Measurements from ENCODE around the gene HOXC13. TPM values are rescaled to one million over a fixed set of nuclear protein-coding genes. Genes with fewer than 3 reads are reported as not detected.

Gene HOXC13
- total RNA-seq, 1 donor from 2014 or later = not detected

GRCh38 chr12:53950437-53950773, 11.8 kb downstream of the HOXC13 start:
- Histone ChIP-seq H3K4me2 (ENCODE audit: low read length) (no peak overlapping the region), H3K9me3 (ENCODE audit: insufficient read depth, low read depth, low read length) (no peaks in the 10 kb centered on the region), H3K79me2 (ENCODE audit: insufficient read depth, low read length) (no peaks in the 10 kb centered on the region), H3K9ac (ENCODE audit: low read length) (no peak overlapping the region), H3K27me3 (ENCODE audit: insufficient read depth, low read length) (peaks cover 91% of the 10 kb centered on the region), H4K20me1 (ENCODE audit: insufficient read depth, low read length) (peaks cover 4% of the 10 kb centered on the region), H2AFZ (ENCODE audit: low read depth, low read length) (no peak overlapping the region), H3K27ac (ENCODE audit: low read depth, low read length) (no peak overlapping the region), H3K36me3 (ENCODE audit: insufficient read depth, low read length) (no peaks in the 10 kb centered on the region), H3K4me3 (ENCODE audit: insufficient read depth, low read depth, low read length) (no peak overlapping the region), H3K4me1 (ENCODE audit: insufficient read depth, low read length) (no peaks in the 10 kb centered on the region)
- Mint-ChIP-seq H3K4me3 (ENCODE audit: unreplicated experiment) (no peak overlapping the region), H3K36me3 (ENCODE audit: low read depth, unreplicated experiment) (no peaks in the 10 kb centered on the region), H3K4me1 (ENCODE audit: low read depth, unreplicated experiment) (no peaks in the 10 kb centered on the region), H3K27ac (ENCODE audit: unreplicated experiment) (no peak overlapping the region), H3K27me3 (ENCODE audit: low read depth, unreplicated experiment) (peaks cover 86% of the 10 kb centered on the region), H3K9me3 (ENCODE audit: unreplicated experiment) (peaks cover 22% of the 10 kb centered on the region)
- TF ChIP-seq EZH2 (IDR thresholded peaks at IDR 0.05; ENCODE audit: insufficient read depth, low read length) = no peak
- TF ChIP-seq, protein P1, sequence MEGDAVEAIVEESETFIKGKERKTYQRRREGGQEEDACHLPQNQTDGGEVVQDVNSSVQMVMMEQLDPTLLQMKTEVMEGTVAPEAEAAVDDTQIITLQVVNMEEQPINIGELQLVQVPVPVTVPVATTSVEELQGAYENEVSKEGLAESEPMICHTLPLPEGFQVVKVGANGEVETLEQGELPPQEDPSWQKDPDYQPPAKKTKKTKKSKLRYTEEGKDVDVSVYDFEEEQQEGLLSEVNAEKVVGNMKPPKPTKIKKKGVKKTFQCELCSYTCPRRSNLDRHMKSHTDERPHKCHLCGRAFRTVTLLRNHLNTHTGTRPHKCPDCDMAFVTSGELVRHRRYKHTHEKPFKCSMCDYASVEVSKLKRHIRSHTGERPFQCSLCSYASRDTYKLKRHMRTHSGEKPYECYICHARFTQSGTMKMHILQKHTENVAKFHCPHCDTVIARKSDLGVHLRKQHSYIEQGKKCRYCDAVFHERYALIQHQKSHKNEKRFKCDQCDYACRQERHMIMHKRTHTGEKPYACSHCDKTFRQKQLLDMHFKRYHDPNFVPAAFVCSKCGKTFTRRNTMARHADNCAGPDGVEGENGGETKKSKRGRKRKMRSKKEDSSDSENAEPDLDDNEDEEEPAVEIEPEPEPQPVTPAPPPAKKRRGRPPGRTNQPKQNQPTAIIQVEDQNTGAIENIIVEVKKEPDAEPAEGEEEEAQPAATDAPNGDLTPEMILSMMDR (IDR thresholded peaks at IDR 0.05; ENCODE audit: insufficient read depth, low read depth, low read length) = no peak
- DNase-seq (ENCODE audit: low read depth) = no peak
- no peak for FAIRE-seq

GRCh38 chr12:53950789-53951576, 12.4 kb downstream of the HOXC13 start:
- DNase-seq (ENCODE audit: low read depth) (no peak), FAIRE-seq (no peak)
- Mint-ChIP-seq H3K27me3 (ENCODE audit: low read depth, unreplicated experiment) (peaks cover 86% of the 10 kb centered on the region), H3K27ac (ENCODE audit: unreplicated experiment) (no peak overlapping the region), H3K36me3 (ENCODE audit: low read depth, unreplicated experiment) (peaks cover 3% of the 10 kb centered on the region), H3K9me3 (ENCODE audit: unreplicated experiment) (peaks cover 25% of the 10 kb centered on the region), H3K4me1 (ENCODE audit: low read depth, unreplicated experiment) (no peaks in the 10 kb centered on the region), H3K4me3 (ENCODE audit: unreplicated experiment) (no peak overlapping the region)
- Histone ChIP-seq H2AFZ (ENCODE audit: low read depth, low read length) (no peak overlapping the region), H3K4me1 (ENCODE audit: insufficient read depth, low read length) (no peaks in the 10 kb centered on the region), H3K4me3 (ENCODE audit: insufficient read depth, low read depth, low read length) (no peak overlapping the region), H3K4me2 (ENCODE audit: low read length) (no peak overlapping the region), H3K9me3 (ENCODE audit: insufficient read depth, low read depth, low read length) (no peaks in the 10 kb centered on the region), H3K36me3 (ENCODE audit: insufficient read depth, low read length) (no peaks in the 10 kb centered on the region), H3K27me3 (ENCODE audit: insufficient read depth, low read length) (peaks cover 91% of the 10 kb centered on the region), H3K79me2 (ENCODE audit: insufficient read depth, low read length) (no peaks in the 10 kb centered on the region), H3K27ac (ENCODE audit: low read depth, low read length) (no peak overlapping the region), H3K9ac (ENCODE audit: low read length) (no peak overlapping the region), H4K20me1 (ENCODE audit: insufficient read depth, low read length) (peaks cover 4% of the 10 kb centered on the region)
- TF ChIP-seq, protein P1 (IDR thresholded peaks at IDR 0.05; ENCODE audit: insufficient read depth, low read depth, low read length) = no peak
- no peak for TF ChIP-seq EZH2 (IDR thresholded peaks at IDR 0.05; ENCODE audit: insufficient read depth, low read length)
